ENCODE data around the gene JMJD7.

DNA sequence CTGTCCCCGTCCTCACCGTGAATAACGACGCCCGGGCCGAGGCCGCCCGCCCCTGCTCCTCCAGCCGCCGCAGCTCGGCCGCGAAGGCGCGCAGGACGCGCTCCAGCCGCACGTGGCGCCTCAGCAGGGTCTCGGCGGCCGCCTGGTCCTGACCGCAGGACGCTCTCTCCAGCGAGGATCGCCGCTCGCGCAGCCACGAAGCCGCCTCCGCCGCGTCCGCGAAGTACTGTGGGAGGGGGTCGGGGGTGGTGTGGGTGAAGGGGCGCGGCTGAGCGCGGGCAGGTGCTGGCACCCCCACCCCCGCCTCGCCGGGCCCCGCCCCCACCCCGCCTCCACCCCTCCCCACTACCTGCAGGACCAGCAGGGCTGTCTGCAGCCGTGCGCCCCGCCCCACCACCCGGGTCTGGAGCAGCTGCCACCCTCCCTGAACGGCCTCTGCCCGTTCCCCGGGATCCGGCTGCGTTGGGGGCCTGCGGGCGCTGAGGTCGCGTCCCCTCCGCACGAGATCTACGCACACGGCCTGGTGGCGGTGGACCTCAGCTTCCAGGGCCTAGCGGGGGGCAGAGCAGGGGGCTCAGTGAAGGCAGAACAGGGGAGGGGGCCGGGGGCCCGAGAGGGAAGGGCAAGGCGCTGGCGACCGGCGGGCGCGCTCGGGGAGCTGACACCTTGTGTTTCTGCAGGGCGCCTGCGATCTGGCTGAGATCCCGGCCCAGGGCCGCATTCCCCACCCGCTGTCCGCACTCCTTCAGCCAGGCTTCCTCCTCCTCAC, 54.2 kb downstream of the JMJD7 start:
- TF ChIP-seq, protein P1, sequence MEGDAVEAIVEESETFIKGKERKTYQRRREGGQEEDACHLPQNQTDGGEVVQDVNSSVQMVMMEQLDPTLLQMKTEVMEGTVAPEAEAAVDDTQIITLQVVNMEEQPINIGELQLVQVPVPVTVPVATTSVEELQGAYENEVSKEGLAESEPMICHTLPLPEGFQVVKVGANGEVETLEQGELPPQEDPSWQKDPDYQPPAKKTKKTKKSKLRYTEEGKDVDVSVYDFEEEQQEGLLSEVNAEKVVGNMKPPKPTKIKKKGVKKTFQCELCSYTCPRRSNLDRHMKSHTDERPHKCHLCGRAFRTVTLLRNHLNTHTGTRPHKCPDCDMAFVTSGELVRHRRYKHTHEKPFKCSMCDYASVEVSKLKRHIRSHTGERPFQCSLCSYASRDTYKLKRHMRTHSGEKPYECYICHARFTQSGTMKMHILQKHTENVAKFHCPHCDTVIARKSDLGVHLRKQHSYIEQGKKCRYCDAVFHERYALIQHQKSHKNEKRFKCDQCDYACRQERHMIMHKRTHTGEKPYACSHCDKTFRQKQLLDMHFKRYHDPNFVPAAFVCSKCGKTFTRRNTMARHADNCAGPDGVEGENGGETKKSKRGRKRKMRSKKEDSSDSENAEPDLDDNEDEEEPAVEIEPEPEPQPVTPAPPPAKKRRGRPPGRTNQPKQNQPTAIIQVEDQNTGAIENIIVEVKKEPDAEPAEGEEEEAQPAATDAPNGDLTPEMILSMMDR (IDR thresholded peaks at IDR 0.05): no peak
- TF ChIP-seq POLR2AphosphoS5 (IDR thresholded peaks at IDR 0.05): no peak
- TF ChIP-seq POLR2A (IDR thresholded peaks at IDR 0.05): no peak
